ENCODE results near the gene ATF6B.
A peak's percentile ranks its signal among the peaks of the same experiment; 100 is the strongest.

ATF6B gene

DNA sequence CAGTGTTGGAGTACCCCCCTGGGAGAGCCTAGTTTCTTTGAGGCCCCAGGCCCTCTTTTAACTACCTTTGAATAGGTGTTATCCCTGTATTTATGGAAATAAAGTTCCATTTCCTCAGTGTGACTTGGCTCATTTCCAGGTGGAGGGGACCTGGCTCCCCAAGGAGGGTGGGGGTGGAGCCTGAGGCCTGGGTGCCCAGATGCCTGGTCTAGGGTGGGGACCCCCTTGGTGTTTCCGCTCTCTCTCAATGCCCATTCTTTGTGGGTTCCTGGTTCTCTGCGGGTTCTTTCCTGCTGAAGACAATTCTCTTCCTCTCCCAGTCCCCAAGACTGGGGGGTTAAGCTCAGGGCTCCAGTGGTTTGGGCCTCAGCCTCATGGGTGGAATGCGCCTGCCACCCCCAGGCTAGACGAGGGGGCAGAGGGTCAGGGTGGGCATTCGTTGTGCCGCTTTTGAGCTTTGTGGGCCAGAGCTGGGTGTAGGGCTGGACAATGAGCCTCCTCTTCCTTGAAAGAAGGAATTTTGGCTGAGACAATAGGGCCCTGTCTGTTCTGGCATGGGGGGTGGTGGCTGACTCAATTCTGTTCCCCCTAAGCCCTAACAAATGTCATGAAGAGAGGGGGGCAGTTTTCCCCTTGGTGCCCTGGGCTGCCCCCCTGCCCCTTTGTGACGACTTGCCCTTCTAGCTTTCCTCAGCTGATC is 35.7 kb upstream of the ATF6B start:
- in situ Hi-C loops (cut with HindIII; ENCODE audit: low pct_ligation_motif_present, low sequenced_read_pairs) = no loop called here
- H3K36me3 ChIP-seq (replicated peaks) = peaks cover 25% of the 10 kb centered on the region
- no peaks in the 10 kb centered on the region for H3K27me3 ChIP-seq (replicated peaks)
- DNase-seq = no peak
- H3K27ac ChIP-seq = no peak overlapping the region
- no peak overlapping the region for H3K4me3 ChIP-seq (ENCODE audit: low read depth, low read length)
- TF ChIP-seq, protein P1, sequence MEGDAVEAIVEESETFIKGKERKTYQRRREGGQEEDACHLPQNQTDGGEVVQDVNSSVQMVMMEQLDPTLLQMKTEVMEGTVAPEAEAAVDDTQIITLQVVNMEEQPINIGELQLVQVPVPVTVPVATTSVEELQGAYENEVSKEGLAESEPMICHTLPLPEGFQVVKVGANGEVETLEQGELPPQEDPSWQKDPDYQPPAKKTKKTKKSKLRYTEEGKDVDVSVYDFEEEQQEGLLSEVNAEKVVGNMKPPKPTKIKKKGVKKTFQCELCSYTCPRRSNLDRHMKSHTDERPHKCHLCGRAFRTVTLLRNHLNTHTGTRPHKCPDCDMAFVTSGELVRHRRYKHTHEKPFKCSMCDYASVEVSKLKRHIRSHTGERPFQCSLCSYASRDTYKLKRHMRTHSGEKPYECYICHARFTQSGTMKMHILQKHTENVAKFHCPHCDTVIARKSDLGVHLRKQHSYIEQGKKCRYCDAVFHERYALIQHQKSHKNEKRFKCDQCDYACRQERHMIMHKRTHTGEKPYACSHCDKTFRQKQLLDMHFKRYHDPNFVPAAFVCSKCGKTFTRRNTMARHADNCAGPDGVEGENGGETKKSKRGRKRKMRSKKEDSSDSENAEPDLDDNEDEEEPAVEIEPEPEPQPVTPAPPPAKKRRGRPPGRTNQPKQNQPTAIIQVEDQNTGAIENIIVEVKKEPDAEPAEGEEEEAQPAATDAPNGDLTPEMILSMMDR (IDR thresholded peaks at IDR 0.05; ENCODE audit: low read depth, low read length, missing control alignments) = no peak

DNA sequence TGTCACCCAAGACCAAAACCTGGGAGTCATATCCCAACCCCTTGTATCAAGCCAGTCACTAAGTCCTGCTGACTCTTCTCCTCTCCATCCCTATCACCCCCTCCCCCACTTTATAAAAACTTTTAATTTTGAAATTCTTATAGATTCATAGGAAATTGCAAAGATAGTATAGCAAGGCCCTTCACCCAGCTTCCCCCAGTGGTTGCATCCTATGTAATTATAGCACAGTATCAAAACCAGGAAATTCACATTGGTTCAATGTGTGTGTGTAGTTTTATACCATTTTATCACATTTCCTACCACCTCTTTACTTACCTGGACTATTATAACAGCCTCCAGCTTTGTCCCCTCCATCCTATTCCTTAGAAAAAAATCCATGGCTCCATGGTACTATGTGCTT is 30.0 kb upstream of the ATF6B start:
- TF ChIP-seq, protein P1 (IDR thresholded peaks at IDR 0.05; ENCODE audit: low read depth, low read length, missing control alignments) = no peak
- Histone ChIP-seq H3K36me3 (replicated peaks) (peaks cover 12% of the 10 kb centered on the region), H3K4me3 (ENCODE audit: low read depth, low read length) (no peak overlapping the region), H3K27ac (no peak overlapping the region), H3K27me3 (replicated peaks) (no peaks in the 10 kb centered on the region)
- no peak for DNase-seq
- in situ Hi-C loops (cut with HindIII; ENCODE audit: low pct_ligation_motif_present, low sequenced_read_pairs) = no loop called here

DNA sequence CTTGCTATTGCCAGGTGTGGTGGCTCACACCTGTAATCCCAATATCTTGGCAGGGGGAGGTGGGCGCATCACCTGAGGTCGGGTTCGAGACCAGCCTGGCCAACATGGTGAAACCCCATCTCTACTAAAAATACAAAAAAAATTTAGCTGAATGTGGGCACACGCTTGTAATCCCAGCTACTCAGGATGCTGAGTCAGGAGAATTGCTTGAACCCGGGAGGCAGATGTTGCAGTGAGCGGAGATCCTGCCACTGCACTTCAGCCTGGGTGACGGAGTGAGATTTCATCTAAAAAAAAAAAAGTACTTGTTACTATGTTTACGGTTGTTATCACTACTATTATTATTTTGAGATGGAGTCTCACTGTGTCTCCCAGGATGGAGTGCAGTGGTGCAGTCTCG is 28.8 kb upstream of the ATF6B start:
- Histone ChIP-seq H3K4me3 (ENCODE audit: low read depth, low read length) (no peak overlapping the region), H3K27ac (no peak overlapping the region), H3K36me3 (replicated peaks) (peaks cover 9% of the 10 kb centered on the region), H3K27me3 (replicated peaks) (no peaks in the 10 kb centered on the region)
- DNase-seq = no peak
- TF ChIP-seq, protein P1 (IDR thresholded peaks at IDR 0.05; ENCODE audit: low read depth, low read length, missing control alignments) = no peak
- in situ Hi-C loops (cut with HindIII; ENCODE audit: low pct_ligation_motif_present, low sequenced_read_pairs) = no loop called here

- DNase-seq = peak; percentile 55
- in situ Hi-C loops (cut with HindIII; ENCODE audit: low pct_ligation_motif_present, low sequenced_read_pairs) = no loop called here
- peaks cover 9% of the 10 kb centered on the region for H3K36me3 ChIP-seq (replicated peaks)
- peak overlapping the region; percentile 80 for H3K27ac ChIP-seq
- H3K4me3 ChIP-seq (ENCODE audit: low read depth, low read length) = peak overlapping the region; percentile 86
- TF ChIP-seq, protein P1 (IDR thresholded peaks at IDR 0.05; ENCODE audit: low read depth, low read length, missing control alignments) = peak; percentile 75
- H3K27me3 ChIP-seq (replicated peaks) = no peaks in the 10 kb centered on the region
Observed at GRCh38 chr6:32154514-32155161, 26.6 kb upstream of the ATF6B start.

DNA sequence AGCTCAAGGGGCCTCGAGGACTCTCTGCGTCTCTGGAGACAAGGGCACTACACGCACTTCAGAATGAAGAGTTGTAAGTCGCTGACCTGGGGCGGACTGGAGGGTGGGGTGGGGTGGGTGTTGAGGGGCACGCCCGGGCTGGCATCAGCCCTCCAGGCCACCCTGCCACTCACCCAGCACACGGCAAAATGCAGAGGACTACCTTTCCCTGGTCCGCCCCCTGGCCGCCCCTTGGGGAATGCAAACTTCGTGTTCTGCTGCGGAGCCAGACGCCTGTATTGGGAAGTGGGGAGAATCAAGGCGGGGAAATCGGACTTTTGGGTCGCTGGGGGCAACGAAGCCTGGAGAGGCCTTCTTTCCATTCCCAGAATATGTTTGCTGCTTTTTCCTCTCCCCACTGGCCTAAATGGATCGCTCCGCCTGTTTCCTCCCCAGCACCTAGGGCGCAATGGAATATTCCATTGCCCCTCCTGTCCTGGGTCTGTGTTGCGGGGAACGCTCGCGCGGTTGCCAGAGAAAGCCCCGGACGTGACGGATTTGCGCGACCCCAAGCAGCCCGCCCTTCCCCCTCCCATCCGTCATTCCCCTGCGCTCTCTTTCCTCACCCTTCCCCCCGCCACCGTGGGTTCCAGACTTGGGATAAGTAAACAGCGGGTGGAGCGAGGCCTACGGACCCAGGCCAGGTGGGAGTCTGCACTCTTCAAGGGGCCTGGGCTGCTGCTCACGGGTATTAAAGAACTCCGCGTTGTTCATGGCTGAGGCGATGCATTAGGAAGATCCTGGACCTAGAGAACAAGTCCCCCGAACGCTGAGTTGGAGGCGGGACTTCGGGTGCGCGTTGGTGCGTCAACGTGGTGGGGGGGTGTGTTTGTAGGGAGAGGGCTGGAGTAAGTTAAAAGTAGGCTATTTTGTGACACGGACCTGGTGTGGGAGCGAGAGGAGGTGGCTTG is 25.8 kb upstream of the ATF6B start, which contains the start of gene PPT2:
Gene PPT2 (plus strand): TSS at position 578 of the 950 bp plus-strand sequence. CDS start 454 bp downstream, outside the sequence.
- no peaks in the 10 kb centered on the region for H3K27me3 ChIP-seq (replicated peaks)
- peak within 1 kb of the TSS; percentile 86 for H3K4me3 ChIP-seq (ENCODE audit: low read depth, low read length)
- in situ Hi-C loops (cut with HindIII; ENCODE audit: low pct_ligation_motif_present, low sequenced_read_pairs) = no loop called here
- TF ChIP-seq, protein P1 (IDR thresholded peaks at IDR 0.05; ENCODE audit: low read depth, low read length, missing control alignments) = peak; percentile 46
- DNase-seq = peak; percentile 93
- H3K36me3 ChIP-seq (replicated peaks) = peaks cover 9% of the 10 kb centered on the region
- peak within 1 kb of the TSS; percentile 80 for H3K27ac ChIP-seq

All from brain microvascular endothelial cell (primary cell).